ENCODE measurements around the gene MRPL27.
"Not testable (repeated sequence)": the region's sequence is repeated elsewhere in the genome, so short reads cannot be mapped to it uniquely, and the experiment has no call there.

The MRPL27 gene

GRCh38 chr17:50344731-50345365 lies 28.1 kb downstream of the MRPL27 start:
- no peak for DNase-seq

GRCh38 chr17:50339381-50339780 lies 33.6 kb downstream of the MRPL27 start:
- DNase-seq: no peak

GRCh38 chr17:50338645-50339044 lies 34.3 kb downstream of the MRPL27 start:
- DNase-seq: no peak

- no peak for DNase-seq
These were observed 35.0 kb downstream of the MRPL27 start for GRCh38 chr17:50337956-50338355.

- not testable (repeated sequence) for DNase-seq
These were observed 39.5 kb downstream of the MRPL27 start for GRCh38 chr17:50333291-50334057.

GRCh38 chr17:50332196-50332595 lies 40.8 kb downstream of the MRPL27 start:
- no peak for DNase-seq

- DNase-seq: no peak
These were observed 41.7 kb downstream of the MRPL27 start for GRCh38 chr17:50331085-50331791.

- DNase-seq: no peak
These were observed 42.7 kb downstream of the MRPL27 start for GRCh38 chr17:50330151-50330775.

- DNase-seq: no peak
These were observed 43.3 kb downstream of the MRPL27 start for GRCh38 chr17:50329716-50330115.

GRCh38 chr17:50328363-50329325 lies 44.3 kb downstream of the MRPL27 start:
- no peak for DNase-seq

- no peak for DNase-seq
These were observed 46.1 kb downstream of the MRPL27 start for GRCh38 chr17:50326831-50327364.

GRCh38 chr17:50325906-50326305 lies 47.1 kb downstream of the MRPL27 start:
- DNase-seq: no peak

GRCh38 chr17:50323060-50323459 lies 49.9 kb downstream of the MRPL27 start:
- DNase-seq: no peak

GRCh38 chr17:50322271-50322670 lies 50.7 kb downstream of the MRPL27 start:
- no peak for DNase-seq

- DNase-seq: no peak
These were observed 53.5 kb downstream of the MRPL27 start for GRCh38 chr17:50319306-50320004.

- DNase-seq: no peak
These were observed 54.3 kb downstream of the MRPL27 start for GRCh38 chr17:50318501-50319285.
